ENCODE results near the gene THSD4. TPM values are rescaled to one million over a fixed set of nuclear protein-coding genes. Genes with fewer than 3 reads are reported as not detected.
A peak's percentile ranks its signal among the peaks of the same experiment; 100 is the strongest.

The THSD4 gene
- total RNA-seq, 2 donors from 2014 or later = 39.8 to 68.3 TPM

DNA sequence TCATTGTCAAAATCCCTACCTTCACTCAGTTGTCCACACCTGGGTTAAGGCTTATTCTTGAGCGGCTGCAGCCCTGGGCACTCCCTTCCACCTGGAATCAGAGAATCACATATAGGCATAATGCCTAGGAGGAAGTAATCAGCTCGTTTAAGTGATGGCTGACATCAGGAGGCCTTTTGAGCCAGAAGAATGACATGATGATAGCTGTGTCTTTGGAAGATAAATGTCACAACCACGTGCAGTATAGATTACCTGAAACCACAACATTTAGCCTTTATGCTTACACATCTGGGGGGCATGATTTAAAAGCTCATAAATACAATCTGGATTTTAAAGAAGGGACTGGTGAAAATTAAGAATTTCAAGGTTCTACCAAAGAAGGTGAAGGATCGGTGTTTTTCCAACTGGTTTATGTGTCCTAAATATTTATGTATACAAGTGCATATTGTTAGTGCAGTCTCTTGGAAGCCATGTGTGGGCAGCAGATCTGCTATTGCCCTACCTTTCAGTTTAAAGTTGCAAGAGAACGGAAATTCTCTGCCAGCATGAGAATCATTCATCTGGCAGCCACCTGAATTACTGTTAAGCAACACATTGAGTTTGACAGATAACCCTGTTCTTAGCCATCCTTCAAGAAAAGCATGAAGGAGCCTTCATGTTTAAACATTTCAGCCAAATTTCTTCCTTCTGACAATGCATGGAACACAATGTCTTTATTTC is 531.7 kb downstream of the THSD4 start:
- DNase-seq = no peak
- intact Hi-C loops (cut with DNase I) = no loop called here
- peak in 1 of 2 donors; percentile 41 for ATAC-seq

- peak in 1 of 2 donors; percentile 40 for ATAC-seq
- intact Hi-C loops (cut with DNase I) = no loop called here
- no peak for DNase-seq
Measured at GRCh38 chr15:71647487-71647808, 532.2 kb downstream of the THSD4 start.

DNA sequence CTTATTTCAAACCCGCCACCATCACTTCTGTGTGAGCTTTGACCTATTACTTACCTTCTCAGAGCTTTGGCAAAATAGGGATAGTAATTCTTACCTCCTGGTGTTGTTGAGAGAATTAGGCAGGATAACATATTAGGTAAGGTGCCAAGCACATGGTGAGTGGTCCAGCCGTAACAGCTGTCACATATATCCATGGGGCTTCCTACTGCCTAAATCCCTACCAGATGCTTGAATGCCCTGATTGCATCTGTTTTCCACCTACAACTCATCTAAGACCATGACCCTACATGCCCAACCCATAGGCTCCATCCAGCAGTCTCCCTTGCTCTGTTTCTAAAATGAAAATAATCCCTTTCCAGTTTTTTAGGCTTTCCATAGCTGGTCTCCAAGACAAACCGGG is 532.8 kb downstream of the THSD4 start:
- intact Hi-C loops (cut with DNase I) = no loop called here
- DNase-seq = no peak
- ATAC-seq = no peak

GRCh38 chr15:71649894-71650293 is 534.6 kb downstream of the THSD4 start:
- intact Hi-C loops (cut with DNase I) = loop anchor here in 1 of 2 donors (10.0 kb wide), 1 partner anchor 205 kb away; no protein-coding TSS in a partner anchor
- ATAC-seq (peak in 1 of 2 donors; percentile 37), DNase-seq (no peak)

DNA sequence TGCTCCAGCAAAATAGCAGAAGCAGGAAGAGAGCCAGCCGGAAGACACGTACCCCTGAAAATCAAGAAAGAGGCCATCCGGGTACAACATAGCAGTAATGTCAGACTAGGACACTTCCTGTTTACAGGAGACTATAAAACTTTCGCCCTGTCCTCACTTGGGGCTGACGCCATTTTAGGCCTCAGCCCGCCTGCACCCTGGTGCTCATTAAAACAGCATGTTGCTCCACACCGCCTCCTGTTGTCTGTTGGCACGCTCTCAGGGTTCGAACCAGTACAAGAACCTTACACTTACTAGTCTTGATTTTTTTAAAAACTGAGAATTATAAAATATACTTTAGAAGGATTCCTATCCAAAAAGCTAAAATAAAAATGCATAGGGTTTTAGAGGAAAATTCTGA is 535.3 kb downstream of the THSD4 start:
- intact Hi-C loops (cut with DNase I) = loop anchor here in 1 of 2 donors (10.0 kb wide), 1 partner anchor 206 kb away; no protein-coding TSS in a partner anchor
- ATAC-seq = no peak
- no peak for DNase-seq

DNA sequence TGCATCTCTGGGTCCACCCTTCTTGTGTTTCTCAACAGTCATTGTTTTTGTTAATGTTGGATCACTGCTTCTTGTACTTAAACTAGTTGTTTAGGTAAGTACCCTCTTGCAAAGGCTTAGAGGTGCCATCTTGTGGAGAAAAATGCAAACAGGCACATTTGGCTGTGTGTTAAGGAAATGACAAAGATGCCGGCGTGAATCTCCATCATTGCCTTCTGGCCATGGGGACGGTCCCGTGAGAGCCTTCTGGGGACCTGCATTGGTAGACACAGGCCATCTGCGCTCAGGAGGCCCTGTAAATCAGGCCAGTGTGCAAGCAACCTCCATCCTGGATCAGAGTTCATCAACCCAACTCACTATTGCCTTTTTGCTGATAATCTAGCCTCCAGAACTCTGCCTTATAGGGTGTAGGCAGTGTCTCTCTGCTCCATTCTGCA is 536.5 kb downstream of the THSD4 start:
- intact Hi-C loops (cut with DNase I) = loop anchor here in 1 of 2 donors (10.0 kb wide), 1 partner anchor 207 kb away; no protein-coding TSS in a partner anchor
- ATAC-seq (peak in 1 of 2 donors; percentile 51), DNase-seq (no peak)

DNA sequence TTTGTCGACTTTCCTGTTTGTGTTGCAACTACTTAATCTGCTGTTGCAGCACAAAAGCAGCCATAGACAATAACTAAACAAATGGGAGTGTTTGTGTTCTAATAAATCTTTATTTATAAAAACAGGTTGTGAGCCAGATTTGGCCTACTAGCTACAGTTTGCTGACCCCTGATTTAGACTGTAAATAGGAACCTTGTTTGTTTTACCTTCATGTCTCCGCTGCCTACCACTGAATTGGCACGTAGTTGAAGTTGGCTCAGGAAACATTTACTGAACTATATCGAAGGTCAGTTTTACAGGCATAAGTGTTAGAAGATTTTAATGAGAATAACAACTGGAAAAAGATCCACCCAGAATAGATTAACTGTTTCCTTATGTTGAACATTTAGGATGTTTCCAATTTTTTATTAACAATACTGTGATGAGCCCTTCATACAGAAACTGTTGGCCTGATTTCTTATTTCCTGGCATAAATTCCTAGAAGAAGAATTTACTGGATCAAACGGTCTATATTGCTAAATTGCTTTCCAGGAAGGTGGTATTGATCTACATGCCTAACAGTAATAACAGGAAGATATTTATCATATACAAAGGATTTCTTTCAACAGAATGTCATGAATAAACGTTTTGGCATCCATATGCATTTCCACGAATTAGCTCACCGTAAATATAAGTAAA is 538.9 kb downstream of the THSD4 start:
- no peak for DNase-seq
- intact Hi-C loops (cut with DNase I) = loop anchor here in 1 of 2 donors (10.0 kb wide), 1 partner anchor 209 kb away; no protein-coding TSS in a partner anchor

GRCh38 chr15:71654720-71655174 is 539.5 kb downstream of the THSD4 start:
- ATAC-seq = peak in 1 of 2 donors; percentile 67
- intact Hi-C loops (cut with DNase I) = loop anchor here in 1 of 2 donors (10.0 kb wide), 1 partner anchor 210 kb away; no protein-coding TSS in a partner anchor

More for the DNA sequence above, 538.9 kb downstream of the THSD4 start:
- no peak for ATAC-seq

GRCh38 chr15:71656425-71656824 is 541.2 kb downstream of the THSD4 start:
- DNase-seq = no peak
- intact Hi-C loops (cut with DNase I) = loop anchor here in 1 of 2 donors (10.0 kb wide), 1 partner anchor 212 kb away; no protein-coding TSS in a partner anchor

More at GRCh38 chr15:71654720-71655174, 539.5 kb downstream of the THSD4 start:
- peak; percentile 35 for DNase-seq

DNA sequence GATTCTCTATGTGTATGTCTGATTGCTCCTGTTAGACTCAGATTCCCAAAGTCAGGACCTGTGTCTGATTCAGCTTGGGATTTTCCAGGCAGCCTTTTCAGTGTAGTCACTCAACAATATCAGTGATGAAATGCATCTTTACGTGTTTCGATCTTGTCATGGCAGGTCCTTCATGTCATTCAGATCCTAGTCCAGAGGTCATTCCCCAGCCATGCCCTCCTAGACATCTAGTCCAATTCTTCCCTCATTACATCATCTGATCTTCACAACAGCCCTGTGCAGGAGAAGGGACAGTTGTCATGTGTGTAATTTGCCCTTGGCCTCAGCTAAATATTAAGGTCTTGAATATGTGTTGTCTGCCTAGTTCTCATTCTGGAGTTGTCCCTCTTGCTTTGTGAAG is 541.9 kb downstream of the THSD4 start:
- ATAC-seq = no peak
- no peak for DNase-seq
- intact Hi-C loops (cut with DNase I) = loop anchor here in 1 of 2 donors (10.0 kb wide), 1 partner anchor 212 kb away; no protein-coding TSS in a partner anchor

More at GRCh38 chr15:71656425-71656824, 541.2 kb downstream of the THSD4 start:
- ATAC-seq = no peak

- no peak for ATAC-seq
- intact Hi-C loops (cut with DNase I) = loop anchor here in 1 of 2 donors (10.0 kb wide), 1 partner anchor 213 kb away; no protein-coding TSS in a partner anchor
- DNase-seq = no peak
Measured at GRCh38 chr15:71658036-71658435, 542.8 kb downstream of the THSD4 start.

DNA sequence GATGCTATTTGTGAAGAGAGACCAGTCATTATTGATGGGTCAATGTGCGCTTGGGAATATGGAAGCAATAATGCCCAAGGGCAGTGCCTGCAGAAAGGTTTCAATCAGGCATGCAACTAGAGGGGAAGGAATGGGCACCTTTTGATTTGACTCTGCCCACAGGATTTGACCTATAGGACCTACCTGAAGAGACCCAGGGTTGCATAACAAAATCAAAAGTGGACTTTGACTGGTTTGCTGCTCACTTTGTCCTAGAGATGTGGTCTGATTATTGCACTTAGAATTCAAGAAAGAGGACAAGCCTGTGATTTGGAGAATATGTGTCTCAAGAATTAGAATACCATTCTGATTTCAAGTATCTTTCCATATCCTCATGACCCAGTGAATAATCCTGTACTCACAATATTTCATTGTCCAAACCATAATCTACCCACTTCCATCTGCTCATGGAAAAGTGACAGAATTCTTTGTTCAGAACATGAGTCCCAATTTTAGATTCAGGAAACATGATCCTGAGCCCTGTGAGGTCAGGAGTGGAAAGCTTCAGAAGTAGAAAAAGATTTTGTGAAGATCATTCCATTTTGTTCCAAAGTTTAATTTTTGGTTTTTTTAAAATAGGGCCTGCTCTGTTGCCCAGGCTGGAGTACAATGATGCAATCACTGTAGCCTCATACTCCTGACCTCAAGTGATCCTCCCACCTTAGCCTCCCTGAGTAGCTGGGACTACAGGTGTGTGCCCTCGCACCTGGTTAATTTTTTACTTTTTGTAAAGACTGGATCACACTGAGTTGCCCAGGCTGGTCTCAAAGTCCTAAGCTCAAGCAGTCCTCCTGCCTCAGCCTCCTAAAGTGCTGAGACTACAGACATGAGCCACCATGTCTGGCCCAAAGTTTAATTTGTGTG is 543.8 kb downstream of the THSD4 start:
- intact Hi-C loops (cut with DNase I) = loop anchor here in 1 of 2 donors (10.0 kb wide), 1 partner anchor 214 kb away; no protein-coding TSS in a partner anchor
- ATAC-seq (no peak), DNase-seq (no peak)

- intact Hi-C loops (cut with DNase I) = loop anchor here in 1 of 2 donors (10.0 kb wide), 1 partner anchor 215 kb away; no protein-coding TSS in a partner anchor
- ATAC-seq (no peak), DNase-seq (no peak)
Measured at GRCh38 chr15:71659730-71660067, 544.4 kb downstream of the THSD4 start.

GRCh38 chr15:71660501-71660900 is 545.2 kb downstream of the THSD4 start:
- intact Hi-C loops (cut with DNase I) = no loop called here
- DNase-seq (no peak), ATAC-seq (peak; percentile 12 to 42)

DNA sequence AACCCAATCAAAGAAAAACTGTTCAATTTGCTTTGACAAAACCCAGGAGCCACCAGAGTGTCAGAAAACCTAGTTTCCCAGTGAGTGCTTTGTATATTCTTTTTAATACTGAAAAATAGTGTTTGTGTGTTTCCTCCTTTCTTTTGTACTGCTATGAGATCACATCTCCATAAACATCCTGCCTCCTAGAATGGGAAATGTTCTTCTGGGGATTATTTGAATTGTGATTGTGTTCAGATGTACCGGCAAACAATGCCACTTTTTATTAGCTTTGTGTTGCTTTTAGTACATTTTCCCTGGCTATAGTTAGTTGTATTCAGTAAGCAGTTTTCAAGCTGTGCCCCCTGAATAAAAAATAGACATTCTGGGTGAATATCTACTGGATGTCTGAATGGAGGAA is 547.0 kb downstream of the THSD4 start:
- intact Hi-C loops (cut with DNase I) = no loop called here
- ATAC-seq (no peak), DNase-seq (no peak)

GRCh38 chr15:71664622-71665021 is 549.4 kb downstream of the THSD4 start:
- intact Hi-C loops (cut with DNase I) = no loop called here
- no peak for ATAC-seq
- DNase-seq = no peak

GRCh38 chr15:71666763-71667620 is 551.7 kb downstream of the THSD4 start:
- DNase-seq = no peak
- intact Hi-C loops (cut with DNase I) = no loop called here
- peak in 1 of 2 donors; percentile 59 for ATAC-seq

DNA sequence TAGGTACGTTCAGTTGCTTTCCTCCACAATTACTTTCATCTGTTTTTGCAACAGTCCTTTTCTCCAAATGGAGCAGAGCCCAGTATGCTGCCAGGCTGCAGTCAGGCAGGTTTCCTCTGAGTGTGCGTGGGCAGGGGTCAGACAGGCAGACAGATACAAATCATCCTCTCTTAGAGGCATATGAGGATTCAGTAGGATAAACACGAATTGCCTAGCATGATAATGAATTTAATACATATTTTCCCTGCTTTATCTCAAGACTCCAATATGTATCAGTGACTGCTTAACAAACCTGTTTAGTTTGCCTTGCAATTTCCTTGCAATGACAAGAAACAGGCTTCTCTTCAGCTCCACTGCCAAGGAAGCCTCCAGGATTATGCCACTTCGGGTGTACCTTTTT is 554.4 kb downstream of the THSD4 start:
- DNase-seq = no peak
- intact Hi-C loops (cut with DNase I) = no loop called here
- peak in 1 of 2 donors; percentile 71 for ATAC-seq

All from left cardiac atrium (tissue), 4 donors.